Muscle of back (tissue), 13 donors: ENCODE measurements around the gene ASPM. TPM values are rescaled to one million over a fixed set of nuclear protein-coding genes. Genes with fewer than 3 reads are reported as not detected.

Source experiments
- DNase-seq, 3 donors: peaks; one replicate each; pipeline versions ENCODE4 v3.0.0 to v3.0.0-alpha.2; 2013
- long read RNA-seq, 9 donors: transcript quantifications; one replicate each; lab custom pipeline, GENCODE V29; 2026
- polyA plus RNA-seq, 10 donors: library from polyadenylated mRNA; unstranded; fragments of 120-200 nt; gene quantifications; one replicate each; pipeline ENCODE4 v1.2.1, GENCODE V29; 2013; ENCODE audit not compliant: insufficient read length in 10 of 10

ASPM gene
- 10 to 100 TPM in 8 of 10 donors, 1 to 10 TPM in 2; 8.3 to 20.5 (median 12.5) TPM for polyA plus RNA-seq
- long read RNA-seq, donor 1 = 0 reads
- long read RNA-seq, donor 2 = 0 reads
- long read RNA-seq, donor 3 = 0 reads
- long read RNA-seq, donor 4 = 0 reads
- long read RNA-seq, donor 5 = 0 reads
- long read RNA-seq, donor 6, partial matches to known transcripts = 6 of 6 reads
- long read RNA-seq, donor 6, other reads (novel, unspliced or antisense) = 0 of 6 reads
- long read RNA-seq, donor 7 = 0 reads
- long read RNA-seq, donor 8 = 0 reads
- long read RNA-seq, donor 9 = 0 reads

- peak; percentile 95 to 97 (median 96) for DNase-seq
These were observed at the start of gene ASPM for GRCh38 chr1:197146101-197147095. TSS of gene ASPM (minus strand) at chr1:197146669. CDS start at chr1:197146437, 232 bp downstream.

- no peak for DNase-seq
These were observed 48.6 kb upstream of the ASPM start for GRCh38 chr1:197195100-197195499.

DNA sequence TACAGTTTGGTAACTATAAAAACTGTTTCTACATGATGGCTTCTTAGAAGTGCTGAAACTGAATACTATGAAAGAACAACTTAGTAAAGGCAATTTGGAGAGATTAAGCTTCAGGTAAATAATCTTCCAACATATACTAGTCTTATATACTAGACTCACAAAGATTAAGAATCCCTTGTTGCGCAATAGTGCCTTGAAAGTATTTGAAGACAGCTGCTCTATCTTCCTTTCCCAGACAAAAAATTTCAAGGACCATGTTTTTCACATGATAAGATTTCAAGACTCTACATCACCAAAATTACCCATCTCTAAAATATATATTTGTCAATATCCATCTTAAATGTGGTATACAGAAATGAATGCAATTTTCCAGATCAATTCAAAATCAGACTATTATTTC, 37.7 kb upstream of the ASPM start:
- DNase-seq = no peak

GRCh38 chr1:197183195-197183748, 36.8 kb upstream of the ASPM start:
- no peak for DNase-seq

DNA sequence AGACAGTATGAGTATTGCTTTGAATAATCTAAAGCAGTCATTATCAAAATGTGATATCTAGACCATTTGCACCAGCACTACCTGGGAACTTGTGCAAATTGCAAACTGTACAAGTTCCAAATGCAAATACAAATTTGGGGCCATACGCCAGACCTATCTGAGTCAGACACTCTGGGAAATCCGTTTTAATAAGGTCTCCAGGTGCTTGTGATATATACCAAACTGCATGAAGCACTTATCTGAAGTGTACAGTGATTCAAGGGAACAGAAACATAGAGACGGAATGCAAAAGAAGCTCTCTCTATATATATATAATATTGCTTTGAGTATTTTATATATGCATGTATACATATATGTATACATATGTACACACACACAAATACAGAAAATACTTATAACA, 36.2 kb upstream of the ASPM start:
- DNase-seq = no peak

GRCh38 chr1:197181982-197182381, 35.5 kb upstream of the ASPM start:
- no peak for DNase-seq

DNA sequence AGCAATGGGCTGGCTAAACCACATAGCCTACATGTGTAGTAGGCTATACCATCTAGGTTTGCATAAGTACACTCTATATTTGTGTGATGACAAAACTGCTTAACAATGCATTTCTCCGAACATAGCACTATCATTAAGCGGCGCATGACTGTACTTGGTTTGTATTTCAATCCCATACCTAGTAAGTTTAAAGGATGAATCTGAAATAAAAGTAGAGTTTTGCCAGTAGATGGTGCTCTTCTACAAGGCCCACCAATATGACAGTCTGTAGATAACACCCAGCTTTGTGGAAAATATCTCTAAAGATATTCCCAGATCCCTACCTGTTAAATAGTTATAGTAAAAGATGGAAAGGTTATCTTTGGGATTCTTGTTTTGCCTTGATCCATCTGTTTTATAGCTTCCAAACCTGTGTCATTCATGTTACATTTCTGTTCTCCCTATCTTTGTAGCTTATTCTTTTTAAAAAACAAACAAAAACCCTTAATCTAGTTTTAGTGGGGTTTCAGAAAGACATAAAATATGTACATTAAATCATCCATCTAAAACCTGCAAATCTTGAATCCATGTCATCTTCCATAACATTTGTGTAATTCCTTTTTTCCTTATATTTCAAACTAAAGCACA, 33.9 kb upstream of the ASPM start:
- peak; percentile 17 to 53 (median 52) for DNase-seq

DNA sequence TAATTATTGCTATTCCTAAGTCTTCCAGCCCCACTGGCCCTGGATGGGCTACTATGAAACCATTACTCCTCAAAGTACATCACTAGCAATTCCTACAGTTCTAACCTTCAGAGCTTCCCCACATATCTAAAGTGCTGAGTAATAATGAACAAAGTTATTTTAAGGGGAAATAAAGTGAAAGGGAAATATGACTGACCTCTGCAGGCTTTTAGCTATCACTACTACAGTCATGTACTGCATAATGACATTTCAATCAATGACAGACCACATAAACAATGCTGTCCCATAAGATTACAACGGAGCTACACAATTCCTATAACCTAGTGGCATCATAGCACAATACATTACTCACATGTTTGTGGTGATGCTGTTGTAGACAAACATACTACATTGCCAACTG, 32.5 kb upstream of the ASPM start:
- no peak for DNase-seq

DNA sequence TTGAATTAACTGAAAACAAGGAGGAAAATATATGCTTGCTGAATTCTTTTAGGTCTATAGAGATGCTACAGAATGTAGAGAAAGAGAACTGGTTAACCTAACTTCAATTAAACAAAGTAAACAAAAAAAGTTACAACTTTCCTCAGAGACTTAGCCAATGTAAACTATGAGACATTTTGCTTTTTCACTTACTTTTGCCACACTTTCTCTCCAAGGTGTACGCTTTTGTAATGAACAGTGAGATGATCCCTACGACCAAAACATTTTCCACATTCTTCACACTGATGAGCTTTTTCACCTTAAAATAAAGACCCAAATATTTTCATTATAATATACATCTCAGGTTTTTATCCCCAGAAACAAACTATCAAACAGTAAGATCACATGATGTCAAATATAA, 28.3 kb upstream of the ASPM start:
- DNase-seq = no peak

- DNase-seq = no peak
These were observed 27.4 kb upstream of the ASPM start for GRCh38 chr1:197173571-197174507.

DNA sequence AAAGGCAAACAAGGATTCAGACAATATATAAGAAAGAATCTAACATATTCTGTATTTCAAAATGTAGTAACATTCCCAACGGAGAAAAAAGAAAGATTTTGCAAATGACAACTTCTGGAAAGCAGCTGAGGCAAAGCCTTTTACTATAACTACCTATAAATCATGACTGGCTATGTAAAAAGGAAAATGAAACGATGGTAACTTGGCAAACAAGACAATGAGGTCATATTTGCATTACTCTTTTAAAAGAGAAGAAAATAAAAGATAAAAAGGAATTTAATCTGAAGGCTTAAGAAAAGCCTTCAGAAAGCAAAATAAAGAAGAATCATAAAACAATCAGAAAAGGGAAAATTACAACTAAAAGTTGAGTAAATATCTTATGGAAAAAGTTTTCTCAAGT, 25.1 kb upstream of the ASPM start:
- peak in 2 of 3 donors; percentile 10 to 50 for DNase-seq

DNA sequence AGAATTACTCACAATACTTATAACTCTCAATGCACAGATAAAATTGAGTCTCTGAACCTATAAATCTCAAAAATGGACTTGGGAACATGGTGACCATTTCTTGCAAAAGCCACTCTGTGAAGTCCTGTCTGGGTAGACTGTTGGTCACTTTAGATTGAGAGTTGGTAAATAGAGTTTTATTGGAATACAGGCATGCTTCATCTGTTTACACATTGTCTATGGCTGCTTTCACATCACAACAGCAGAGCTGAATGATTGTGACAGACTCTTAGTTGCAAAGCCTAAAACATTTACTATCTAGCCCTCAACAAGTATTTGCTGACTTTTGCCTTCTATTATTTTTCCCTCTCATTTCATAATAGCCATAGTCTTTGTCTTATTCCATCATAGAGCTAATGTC, 24.1 kb upstream of the ASPM start:
- DNase-seq = no peak

GRCh38 chr1:197159461-197159860, 13.0 kb upstream of the ASPM start:
- DNase-seq = no peak

GRCh38 chr1:197156692-197157091, 10.2 kb upstream of the ASPM start:
- DNase-seq = no peak

GRCh38 chr1:197152662-197153061, 6.2 kb upstream of the ASPM start:
- DNase-seq = no peak

- no peak for DNase-seq
These were observed 4.7 kb upstream of the ASPM start for GRCh38 chr1:197151185-197151584.

DNA sequence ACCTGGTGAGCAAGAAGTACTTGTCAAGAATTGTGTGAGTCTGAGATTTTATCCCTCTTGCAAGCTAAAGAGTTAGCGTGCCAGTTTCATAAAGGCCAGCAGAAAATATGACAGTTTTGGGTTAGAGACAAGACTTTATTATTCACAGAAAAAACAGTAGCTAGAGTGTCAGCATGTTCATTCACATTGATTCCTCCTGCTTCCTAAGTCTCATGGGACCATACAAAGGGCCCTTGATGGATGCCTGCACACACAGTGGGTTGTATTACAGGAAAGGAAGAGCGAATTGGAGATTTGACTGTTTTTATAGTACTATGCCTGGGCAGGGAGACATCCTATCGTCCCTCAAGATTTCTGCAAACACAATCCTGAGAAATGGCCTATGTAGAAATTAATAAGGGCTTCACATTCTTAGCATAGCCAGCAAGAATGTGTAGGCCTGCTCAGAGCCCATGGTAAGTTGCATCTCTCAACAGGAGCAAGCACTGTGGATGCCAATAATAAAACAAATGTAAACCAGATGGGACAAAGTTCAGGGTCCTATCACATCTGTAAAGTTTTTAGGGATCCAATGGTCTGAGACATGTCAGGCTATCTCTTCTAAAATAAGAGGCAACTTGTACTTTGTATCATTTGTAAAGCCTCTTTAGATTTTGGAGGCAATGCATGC, 4.0 kb upstream of the ASPM start:
- no peak for DNase-seq

GRCh38 chr1:197149340-197149739, 2.9 kb upstream of the ASPM start:
- no peak for DNase-seq

- DNase-seq = peak in 1 of 3 donors; percentile 32
These were observed 934 bp downstream of the ASPM start for GRCh38 chr1:197145446-197146024.
